ENCODE measurements around the gene LRRC49.

LRRC49 gene

DNA sequence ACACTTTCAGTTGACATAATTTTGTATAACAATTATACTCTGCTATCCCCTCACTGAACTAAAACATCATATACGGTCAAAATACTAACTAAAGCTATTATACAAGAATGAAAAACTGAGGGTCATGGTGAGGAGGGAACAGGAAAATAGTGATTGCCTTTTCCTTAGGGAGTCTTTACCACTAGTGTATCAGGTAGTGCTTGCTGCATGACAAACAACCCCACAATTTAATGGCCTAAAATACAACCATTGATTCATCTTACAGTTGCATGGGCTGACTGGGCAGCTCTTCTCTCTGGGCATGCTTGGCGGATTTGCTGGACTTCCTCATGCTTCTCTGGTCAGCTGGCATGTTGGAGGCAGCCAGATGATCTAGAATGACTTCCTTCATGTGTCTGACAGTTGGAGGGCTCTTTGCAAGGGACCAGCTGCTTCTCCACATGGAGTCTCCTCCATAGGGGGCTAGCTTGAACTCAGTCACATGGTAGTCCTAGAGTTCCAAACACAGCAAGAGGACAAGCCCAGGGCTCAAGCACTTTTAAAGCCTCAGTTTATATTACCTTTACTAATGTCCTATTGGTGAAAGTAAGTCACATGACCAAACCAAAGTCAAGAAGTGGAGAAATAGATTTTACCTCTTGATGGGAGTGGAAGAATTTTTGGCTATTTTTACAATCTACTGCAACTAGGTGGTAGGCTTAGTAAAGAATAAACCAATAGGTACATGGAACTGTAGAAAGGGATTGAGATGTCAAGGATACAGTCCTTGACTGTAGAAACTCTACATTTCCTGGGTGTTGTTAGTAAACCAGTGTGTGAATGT is 19.2 kb upstream of the LRRC49 start:
- Histone ChIP-seq H2AFZ (ENCODE audit: low read depth, low read length) (no peak overlapping the region), H3K36me3 (ENCODE audit: insufficient read depth, low read length) (no peaks in the 10 kb centered on the region), H3K27me3 (ENCODE audit: insufficient read depth, low read length, poor library complexity) (peaks cover 2% of the 10 kb centered on the region), H3K9me3 (ENCODE audit: insufficient read depth, low read length, severe bottlenecking) (no peaks in the 10 kb centered on the region), H3K4me3 (ENCODE audit: low read depth in 1 of 2, low read length in 2 of 2) (no peak overlapping the region), H3K4me2 (ENCODE audit: insufficient read depth, low read length) (no peak overlapping the region), H3K9ac (ENCODE audit: low read depth, low read length) (no peak overlapping the region), H3K79me2 (ENCODE audit: insufficient read depth, low read length) (no peaks in the 10 kb centered on the region), H3K27ac (ENCODE audit: low read length) (no peak overlapping the region), H4K20me1 (ENCODE audit: insufficient read depth, low read length) (no peaks in the 10 kb centered on the region), H3K4me1 (ENCODE audit: insufficient read depth, low read length) (no peaks in the 10 kb centered on the region)
- no peak for TF ChIP-seq EZH2 (IDR thresholded peaks at IDR 0.05; ENCODE audit: borderline replicate concordance, low read depth, low read length, severe bottlenecking)
- no peak for TF ChIP-seq CTCF (IDR thresholded peaks at IDR 0.05; ENCODE audit: borderline replicate concordance, extremely low read depth, low read length, poor library complexity, severe bottlenecking)
- no peak for ATAC-seq (ENCODE audit: insufficient read depth, low read depth)
- no peak for DNase-seq

GRCh38 chr15:70875001-70875782 is 17.4 kb upstream of the LRRC49 start:
- Histone ChIP-seq H3K27me3 (ENCODE audit: insufficient read depth, low read length, poor library complexity) (peaks cover 2% of the 10 kb centered on the region), H3K9me3 (ENCODE audit: insufficient read depth, low read length, severe bottlenecking) (no peaks in the 10 kb centered on the region), H4K20me1 (ENCODE audit: insufficient read depth, low read length) (no peaks in the 10 kb centered on the region), H3K4me3 (ENCODE audit: low read depth in 1 of 2, low read length in 2 of 2) (no peak overlapping the region), H3K79me2 (ENCODE audit: insufficient read depth, low read length) (no peaks in the 10 kb centered on the region), H3K9ac (ENCODE audit: low read depth, low read length) (no peak overlapping the region), H3K4me2 (ENCODE audit: insufficient read depth, low read length) (no peak overlapping the region), H3K36me3 (ENCODE audit: insufficient read depth, low read length) (no peaks in the 10 kb centered on the region), H3K27ac (ENCODE audit: low read length) (no peak overlapping the region), H3K4me1 (ENCODE audit: insufficient read depth, low read length) (no peaks in the 10 kb centered on the region), H2AFZ (ENCODE audit: low read depth, low read length) (no peak overlapping the region)
- DNase-seq (no peak), ATAC-seq (ENCODE audit: insufficient read depth, low read depth) (no peak)
- TF ChIP-seq CTCF (IDR thresholded peaks at IDR 0.05; ENCODE audit: borderline replicate concordance, extremely low read depth, low read length, poor library complexity, severe bottlenecking) (no peak), EZH2 (IDR thresholded peaks at IDR 0.05; ENCODE audit: borderline replicate concordance, low read depth, low read length, severe bottlenecking) (no peak)

DNA sequence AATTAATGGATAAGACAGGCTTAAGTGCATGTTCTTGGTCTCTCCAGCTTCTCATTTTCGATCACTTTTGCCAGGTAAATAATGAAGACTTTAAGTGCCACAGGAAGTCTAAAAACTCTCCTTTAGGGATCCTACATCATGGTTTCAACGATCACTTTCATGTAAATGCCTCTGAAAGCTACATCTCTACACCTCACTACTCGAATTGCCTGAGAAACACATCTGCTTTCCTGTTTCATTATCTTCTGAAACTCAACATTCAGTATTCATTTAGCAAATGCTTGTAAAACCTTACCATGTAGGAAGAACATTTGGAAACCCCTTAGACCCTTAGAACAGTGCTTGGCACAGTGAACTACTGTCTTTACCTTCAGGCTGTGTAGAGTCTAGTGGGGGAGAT is 16.6 kb upstream of the LRRC49 start:
- no peak overlapping the region for H3K4me2 ChIP-seq (ENCODE audit: insufficient read depth, low read length)
- TF ChIP-seq EZH2 (IDR thresholded peaks at IDR 0.05; ENCODE audit: borderline replicate concordance, low read depth, low read length, severe bottlenecking) = no peak
- TF ChIP-seq CTCF (IDR thresholded peaks at IDR 0.05; ENCODE audit: borderline replicate concordance, extremely low read depth, low read length, poor library complexity, severe bottlenecking) = no peak
- no peak overlapping the region for H3K4me3 ChIP-seq (ENCODE audit: low read depth in 1 of 2, low read length in 2 of 2)
- no peak for ATAC-seq (ENCODE audit: insufficient read depth, low read depth)
- H3K9me3 ChIP-seq (ENCODE audit: insufficient read depth, low read length, severe bottlenecking) = no peaks in the 10 kb centered on the region
- peaks cover 2% of the 10 kb centered on the region for H3K27me3 ChIP-seq (ENCODE audit: insufficient read depth, low read length, poor library complexity)
- no peak overlapping the region for H3K9ac ChIP-seq (ENCODE audit: low read depth, low read length)
- H4K20me1 ChIP-seq (ENCODE audit: insufficient read depth, low read length) = no peaks in the 10 kb centered on the region
- no peak for DNase-seq
- no peak overlapping the region for H2AFZ ChIP-seq (ENCODE audit: low read depth, low read length)
- H3K27ac ChIP-seq (ENCODE audit: low read length) = no peak overlapping the region
- no peaks in the 10 kb centered on the region for H3K36me3 ChIP-seq (ENCODE audit: insufficient read depth, low read length)
- H3K4me1 ChIP-seq (ENCODE audit: insufficient read depth, low read length) = no peaks in the 10 kb centered on the region
- no peaks in the 10 kb centered on the region for H3K79me2 ChIP-seq (ENCODE audit: insufficient read depth, low read length)

Measured in DND-41 (cell line).